Measurements from ENCODE around the gene STK11.

The STK11 gene

DNA sequence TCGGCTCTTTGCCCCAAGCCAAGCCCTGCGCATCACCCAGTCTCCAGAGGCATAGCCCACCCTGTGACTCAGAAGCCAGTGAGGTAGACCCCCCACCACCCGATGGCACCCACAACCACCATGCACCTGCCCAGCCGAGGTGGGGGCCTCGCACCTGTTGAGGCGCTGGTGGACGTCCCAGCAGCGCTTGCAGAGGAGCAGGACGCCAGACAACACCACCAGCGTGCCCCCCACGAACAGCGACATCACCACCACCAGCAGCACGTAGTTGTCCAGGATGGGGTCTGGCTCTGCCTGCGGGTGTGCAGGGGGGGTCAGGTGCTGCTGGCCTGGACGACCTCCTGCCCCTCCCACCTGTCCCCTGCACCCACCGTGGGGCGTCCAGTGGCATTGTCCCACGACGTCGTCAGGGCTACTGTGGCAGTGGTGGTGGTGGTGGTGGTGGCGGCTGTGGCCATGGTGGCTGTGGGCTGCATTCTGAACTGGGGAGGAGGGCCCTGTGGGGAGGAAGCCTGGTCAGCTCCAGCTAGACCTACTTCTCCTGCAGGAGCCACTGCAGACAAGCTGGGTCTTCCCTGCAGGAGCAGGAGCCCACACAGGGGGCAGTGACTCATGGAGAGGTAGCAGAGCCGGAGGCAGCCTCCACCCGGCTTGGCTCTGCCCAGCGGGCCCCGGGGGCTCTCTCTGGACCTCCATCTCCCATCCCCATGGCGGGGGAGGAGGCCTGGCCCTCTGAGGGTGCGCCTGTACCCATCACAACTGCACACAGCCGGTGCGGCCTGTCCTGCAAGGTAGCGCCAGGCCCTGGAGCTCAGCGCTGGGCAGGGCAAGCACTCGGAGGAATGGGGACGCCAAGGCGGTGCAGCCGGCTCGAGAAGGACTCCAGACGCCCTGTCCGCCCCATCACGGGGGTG is 30.3 kb downstream of the STK11 start:
- in situ Hi-C loops (cut with MboI; ENCODE audit: low sequenced_read_pairs), result no loop called here

DNA sequence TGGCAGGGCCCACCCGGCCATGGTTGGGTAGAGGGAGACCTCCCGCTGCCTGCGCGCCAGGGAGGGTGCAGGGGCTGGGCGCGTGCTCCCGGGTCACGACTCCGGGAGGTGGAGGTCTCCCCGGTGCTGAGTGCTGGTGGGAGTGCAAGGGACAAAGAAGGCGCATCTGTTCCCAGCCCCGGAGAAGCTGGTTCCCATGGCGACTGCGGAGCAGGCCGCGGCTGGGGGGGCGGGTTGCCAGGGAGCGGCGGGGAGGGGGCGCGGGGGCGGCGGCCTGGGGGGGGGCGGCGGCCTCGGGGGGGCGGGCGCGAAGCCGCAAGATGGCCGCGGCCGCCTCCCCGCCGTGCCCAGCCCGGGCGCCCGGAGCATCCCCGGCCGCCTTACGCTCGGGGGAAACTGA is 31.0 kb downstream of the STK11 start:
- in situ Hi-C loops (cut with MboI; ENCODE audit: low sequenced_read_pairs), result no loop called here

DNA sequence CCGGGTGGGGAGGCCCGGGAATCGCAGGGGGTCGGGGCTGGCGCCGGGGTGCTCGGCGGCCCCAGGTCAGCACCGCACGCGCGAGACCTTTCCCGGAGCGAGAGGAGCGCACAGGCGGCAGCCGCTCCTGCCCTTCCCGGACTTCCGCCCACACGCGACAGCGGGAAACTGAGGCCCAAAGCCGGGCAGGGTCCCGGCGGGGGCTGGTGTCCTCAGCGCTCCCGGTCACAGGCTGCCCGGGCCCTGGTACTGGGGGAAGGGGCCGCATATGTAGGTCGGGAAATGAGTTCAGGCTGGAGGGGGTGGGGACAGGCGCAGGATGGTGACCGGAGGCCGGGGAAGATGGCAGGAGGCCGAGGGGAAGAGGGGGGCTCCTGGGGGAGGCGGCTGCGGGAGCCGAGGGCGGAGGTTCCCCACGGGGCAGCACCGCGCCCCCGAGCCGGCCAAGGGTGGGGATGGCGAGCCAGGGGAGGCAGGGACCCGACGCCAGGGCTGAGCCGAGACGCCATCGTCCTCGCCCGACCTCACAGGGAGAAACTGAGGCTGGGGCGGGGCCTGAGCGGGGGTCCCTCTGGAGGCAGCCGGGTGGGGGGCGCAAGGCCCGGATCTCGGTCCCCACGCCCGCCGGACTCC is 31.6 kb downstream of the STK11 start:
- in situ Hi-C loops (cut with MboI; ENCODE audit: low sequenced_read_pairs), result no loop called here

DNA sequence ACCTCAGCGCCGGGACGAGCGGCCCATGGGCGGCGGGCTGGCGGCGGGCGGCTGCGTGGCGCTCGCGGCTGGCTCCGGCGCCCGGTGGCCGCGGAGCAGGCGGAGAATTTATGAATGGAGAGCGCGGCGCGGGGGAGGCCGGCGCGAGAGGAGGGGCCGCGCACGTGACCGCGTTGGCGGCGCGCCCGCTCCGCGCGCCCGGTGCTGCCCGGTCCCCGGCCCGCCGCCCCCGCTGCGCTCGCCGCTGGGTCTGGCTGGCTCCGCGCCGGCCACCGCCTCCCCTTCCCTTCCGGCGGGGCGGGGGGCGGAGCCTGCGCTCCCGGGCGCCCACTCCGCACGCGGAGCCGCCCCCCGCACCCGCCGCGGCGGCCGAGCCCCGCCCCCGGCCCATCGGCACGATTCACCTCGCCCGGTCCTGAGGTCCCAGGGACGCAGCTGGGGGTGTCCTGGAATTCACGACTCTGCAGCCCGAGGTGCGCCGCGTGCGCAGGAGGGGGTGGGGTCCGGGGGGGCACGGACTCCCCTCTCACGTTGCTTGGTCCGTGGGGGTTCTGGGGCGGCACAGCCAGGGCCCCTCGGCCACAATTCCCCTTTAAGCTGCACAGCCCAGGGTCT is 32.3 kb downstream of the STK11 start, which contains the start of gene CBARP:
Gene CBARP, minus strand, starts transcription at position 252 of the 615 bp plus-strand sequence. CDS start 1,905 bp downstream, outside the sequence.
- in situ Hi-C loops (cut with MboI; ENCODE audit: low sequenced_read_pairs), result no loop called here

DNA sequence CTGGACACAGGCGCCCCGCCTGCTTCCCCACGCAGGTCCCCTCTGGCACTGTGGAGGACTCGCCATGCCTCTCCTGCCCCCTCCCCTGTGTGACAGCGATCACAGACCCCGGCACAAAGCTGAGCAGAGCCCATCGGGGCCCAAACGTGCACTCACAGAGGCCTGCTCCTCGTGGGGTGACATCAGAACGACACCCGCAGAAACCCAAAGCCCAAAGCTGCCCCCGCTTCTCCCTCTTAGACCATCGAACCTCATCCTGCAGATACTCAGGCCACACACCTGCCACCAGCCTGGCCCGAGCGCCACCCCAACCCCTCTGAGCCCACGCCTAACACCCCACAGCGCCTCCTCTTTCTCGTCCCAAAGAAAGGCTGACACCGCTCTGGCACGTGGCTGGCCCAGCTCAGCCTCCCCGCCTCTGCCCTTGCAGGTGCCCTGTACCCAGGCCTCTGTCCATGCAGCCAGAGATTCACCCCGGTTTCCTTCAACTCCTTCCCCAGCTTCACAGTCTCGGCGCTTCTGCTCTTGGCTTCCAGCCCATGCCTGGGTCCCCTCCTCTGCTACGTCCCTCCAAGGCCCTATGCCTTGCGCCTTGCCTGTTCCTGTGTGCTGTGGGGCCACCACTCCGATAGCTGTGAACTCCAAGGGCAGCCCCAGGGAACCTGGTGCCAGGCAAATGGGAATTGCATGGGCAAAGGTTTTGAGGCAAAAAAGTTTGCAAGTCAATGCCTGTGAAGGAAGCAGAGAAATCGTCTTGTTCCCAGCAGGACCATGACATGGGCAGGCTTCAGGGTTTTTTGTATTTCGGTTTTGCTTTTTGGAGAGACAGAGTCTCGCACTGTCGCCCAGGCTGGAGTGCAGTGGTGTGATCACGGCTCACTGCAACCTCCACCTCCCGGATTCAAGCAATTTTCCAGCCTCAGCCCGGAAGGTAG is 33.1 kb downstream of the STK11 start:
- in situ Hi-C loops (cut with MboI; ENCODE audit: low sequenced_read_pairs), result no loop called here

DNA sequence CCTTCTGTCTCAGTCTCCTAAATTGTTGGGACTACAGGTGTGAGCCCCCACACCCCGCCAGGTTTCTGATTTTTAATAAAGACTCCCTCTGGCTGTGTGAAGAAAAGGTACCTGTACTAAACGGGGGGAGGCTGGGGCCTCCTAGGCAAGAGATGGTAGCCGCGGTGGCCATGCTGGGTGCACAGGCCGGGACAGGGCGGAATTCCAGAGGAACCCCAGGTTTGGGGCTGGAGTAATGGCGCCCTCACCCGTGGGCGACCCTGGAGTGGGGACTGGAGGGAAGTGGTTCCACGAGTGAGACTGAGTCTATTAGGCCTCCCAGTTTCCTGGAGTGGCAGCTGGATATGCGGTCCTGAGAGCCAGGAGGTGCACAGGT is 33.8 kb downstream of the STK11 start:
- in situ Hi-C loops (cut with MboI; ENCODE audit: low sequenced_read_pairs), result no loop called here

DNA sequence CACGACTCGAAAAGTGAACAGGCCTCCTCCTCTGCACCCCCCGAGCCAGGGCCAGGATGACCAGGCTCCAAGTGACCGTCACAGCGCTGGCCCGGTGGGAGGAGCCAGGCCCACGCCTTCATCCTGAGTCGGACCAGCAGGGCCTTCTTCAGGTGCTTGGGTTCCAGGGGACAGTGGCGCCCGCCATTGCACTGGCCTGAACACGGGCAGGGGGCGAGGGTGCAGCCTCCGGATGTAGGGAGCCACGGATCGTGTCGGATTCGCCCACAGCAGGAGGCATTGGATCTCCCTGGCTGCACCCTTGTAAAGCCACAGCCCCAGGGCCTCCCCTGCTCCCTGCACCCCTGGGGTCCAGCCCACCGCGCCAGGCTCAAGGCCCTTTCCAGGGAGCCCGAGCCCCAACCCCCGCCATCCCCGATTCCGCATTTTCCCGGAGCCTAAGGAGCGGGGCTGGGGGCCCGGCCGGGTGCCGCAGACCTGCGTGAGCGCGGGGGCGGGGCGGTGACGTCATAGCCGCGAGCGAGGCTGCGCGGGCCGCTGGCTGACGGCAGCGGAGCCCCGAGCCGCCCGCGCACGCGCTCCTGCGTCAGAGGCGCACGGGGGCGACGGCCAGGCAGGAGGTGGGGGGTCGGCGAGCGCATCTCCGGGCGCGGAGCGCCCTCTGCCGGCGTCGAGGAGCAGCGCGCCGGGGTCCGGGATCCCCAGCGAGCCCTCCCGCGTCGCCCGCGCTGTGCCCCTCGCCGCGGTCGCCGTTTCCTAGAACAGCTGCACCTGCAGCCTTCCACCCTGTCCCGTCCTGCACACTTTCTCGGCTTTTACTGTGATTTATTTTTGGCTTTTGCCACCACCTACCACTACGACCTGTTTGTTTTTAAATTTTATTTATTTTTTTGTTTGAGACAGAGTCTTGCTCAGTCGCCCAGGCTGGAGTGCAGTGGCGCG is 34.5 kb downstream of the STK11 start:
- in situ Hi-C loops (cut with MboI; ENCODE audit: low sequenced_read_pairs), result loop anchor here (10.0 kb wide), 1 partner anchor 315 kb away; the partner anchor contains the start of gene ARID3A

DNA sequence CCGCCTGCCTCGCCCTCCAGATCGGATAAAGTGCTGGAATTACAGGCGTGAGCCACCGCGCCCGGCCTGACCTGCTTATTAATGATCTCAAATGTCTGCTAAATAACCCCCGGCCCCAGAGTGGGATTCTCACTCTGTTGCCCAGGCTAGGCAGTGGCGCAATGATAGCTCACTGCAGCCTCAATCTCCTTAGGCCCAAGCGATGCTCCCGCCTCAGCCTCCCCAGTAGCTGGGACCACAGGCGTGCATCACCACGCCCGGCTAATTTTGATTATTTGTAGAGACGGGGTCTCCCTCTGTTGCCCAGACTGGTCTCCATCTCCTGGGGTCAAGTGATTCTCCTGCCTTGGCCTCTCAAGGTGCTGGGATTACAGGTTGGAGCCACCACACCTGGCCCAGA is 35.3 kb downstream of the STK11 start:
- in situ Hi-C loops (cut with MboI; ENCODE audit: low sequenced_read_pairs), result loop anchor here (10.0 kb wide), 1 partner anchor 316 kb away; the partner anchor contains the start of gene ARID3A

DNA sequence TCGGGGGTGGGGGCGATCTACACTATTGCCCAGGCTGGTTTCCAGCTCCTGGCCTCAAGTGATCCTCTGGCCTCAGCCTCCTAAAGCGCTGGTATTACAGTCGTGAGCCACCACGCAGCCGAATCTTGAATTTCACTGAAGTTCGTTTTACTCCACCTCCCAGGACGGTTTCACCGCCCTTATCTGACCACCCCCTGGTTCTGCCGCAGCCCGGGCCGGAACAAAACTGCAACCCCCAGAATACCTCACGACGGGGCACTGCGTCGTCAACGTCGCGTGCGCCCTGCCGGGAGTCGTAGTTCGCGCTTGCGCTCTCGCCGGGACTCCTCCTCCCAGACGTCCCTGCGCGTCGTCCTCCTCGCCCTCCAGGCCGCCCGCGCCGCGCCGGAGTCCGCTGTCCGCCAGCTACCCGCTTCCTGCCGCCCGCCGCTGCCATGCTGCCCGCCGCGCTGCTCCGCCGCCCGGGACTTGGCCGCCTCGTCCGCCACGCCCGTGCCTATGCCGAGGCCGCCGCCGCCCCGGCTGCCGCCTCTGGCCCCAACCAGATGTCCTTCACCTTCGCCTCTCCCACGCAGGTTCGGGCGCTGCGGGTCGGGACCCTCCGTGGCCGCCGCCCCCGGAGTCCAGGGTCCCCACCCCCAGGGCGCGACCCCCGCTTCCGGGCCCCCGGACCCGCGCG is 36.0 kb downstream of the STK11 start, which contains the start of gene ATP5F1D:
Gene ATP5F1D, plus strand, starts transcription at position 335 of the 679 bp plus-strand sequence. Its CDS starts 100 bp downstream, at position 435.
- in situ Hi-C loops (cut with MboI; ENCODE audit: low sequenced_read_pairs), result loop anchor here (10.0 kb wide), 1 partner anchor 317 kb away; the partner anchor contains the start of gene ARID3A

DNA sequence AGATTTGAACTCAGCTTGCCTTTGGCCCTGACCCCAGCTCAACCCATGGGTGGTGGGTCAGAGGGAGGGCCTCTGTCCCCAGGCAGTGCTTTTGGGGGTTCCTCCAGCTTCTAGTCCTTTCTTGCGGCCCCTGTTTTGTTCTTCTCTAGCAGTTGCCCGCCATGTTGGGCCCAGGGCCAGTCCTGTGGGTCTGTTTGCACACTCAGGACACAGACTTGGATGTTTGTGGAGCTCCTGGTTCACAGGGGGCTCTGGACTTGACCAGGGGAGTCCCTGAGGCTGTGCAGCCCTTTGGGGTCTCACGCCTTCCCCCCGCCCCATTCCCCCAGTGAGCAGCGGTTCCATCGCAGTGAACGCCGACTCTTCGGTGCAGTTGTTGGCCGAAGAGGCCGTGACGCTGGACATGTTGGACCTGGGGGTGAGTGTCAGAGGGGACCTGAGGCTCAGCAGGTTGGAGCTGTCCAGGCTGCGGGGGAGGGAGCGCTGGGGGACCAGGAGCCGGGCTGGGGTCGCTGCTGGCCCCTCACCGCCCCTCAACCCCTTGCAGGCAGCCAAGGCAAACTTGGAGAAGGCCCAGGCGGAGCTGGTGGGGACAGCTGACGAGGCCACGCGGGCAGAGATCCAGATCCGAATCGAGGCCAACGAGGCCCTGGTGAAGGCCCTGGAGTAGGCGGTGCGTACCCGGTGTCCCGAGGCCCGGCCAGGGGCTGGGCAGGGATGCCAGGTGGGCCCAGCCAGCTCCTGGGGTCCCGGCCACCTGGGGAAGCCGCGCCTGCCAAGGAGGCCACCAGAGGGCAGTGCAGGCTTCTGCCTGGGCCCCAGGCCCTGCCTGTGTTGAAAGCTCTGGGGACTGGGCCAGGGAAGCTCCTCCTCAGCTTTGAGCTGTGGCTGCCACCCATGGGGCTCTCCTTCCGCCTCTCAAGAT is 38.5 kb downstream of the STK11 start:
- in situ Hi-C loops (cut with MboI; ENCODE audit: low sequenced_read_pairs), result loop anchor here (10.0 kb wide), 1 partner anchor 319 kb away; the partner anchor contains the start of gene ARID3A

DNA sequence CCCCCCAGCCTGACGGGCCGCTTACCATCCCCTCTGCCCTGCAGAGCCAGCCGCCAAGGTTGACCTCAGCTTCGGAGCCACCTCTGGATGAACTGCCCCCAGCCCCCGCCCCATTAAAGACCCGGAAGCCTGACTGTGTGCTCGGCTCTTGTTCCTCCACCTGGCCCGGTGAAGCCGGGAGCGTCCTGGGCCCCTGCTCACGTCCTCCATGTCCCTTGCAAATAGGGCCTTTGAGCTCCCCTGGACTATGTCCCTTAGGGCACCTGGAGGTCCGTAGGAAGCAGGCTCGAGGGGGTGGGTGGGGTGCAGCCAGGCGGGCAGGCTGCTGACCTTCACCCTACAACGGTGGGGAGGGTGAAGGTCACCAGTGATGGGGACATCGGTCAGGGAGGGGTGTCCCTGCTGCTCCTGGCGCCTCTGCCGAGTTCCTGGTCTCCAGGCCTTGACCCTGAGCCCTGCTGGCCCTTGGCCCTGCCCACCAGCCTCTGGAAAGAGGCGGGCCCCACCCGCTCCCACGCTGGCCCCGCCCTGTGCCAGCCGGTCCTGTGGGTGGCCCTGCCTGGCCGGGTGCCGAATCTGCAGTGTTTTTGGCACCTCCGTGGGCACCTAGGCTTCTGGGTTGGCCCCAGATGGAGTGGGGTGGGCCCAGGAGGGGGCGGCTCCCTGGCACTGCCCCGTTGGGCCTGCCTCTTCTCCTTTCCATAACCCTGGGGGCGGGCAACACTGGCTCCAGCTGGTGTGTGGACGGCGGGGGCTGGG is 39.3 kb downstream of the STK11 start:
- in situ Hi-C loops (cut with MboI; ENCODE audit: low sequenced_read_pairs), result loop anchor here (10.0 kb wide), 1 partner anchor 320 kb away; the partner anchor contains the start of gene ARID3A

DNA sequence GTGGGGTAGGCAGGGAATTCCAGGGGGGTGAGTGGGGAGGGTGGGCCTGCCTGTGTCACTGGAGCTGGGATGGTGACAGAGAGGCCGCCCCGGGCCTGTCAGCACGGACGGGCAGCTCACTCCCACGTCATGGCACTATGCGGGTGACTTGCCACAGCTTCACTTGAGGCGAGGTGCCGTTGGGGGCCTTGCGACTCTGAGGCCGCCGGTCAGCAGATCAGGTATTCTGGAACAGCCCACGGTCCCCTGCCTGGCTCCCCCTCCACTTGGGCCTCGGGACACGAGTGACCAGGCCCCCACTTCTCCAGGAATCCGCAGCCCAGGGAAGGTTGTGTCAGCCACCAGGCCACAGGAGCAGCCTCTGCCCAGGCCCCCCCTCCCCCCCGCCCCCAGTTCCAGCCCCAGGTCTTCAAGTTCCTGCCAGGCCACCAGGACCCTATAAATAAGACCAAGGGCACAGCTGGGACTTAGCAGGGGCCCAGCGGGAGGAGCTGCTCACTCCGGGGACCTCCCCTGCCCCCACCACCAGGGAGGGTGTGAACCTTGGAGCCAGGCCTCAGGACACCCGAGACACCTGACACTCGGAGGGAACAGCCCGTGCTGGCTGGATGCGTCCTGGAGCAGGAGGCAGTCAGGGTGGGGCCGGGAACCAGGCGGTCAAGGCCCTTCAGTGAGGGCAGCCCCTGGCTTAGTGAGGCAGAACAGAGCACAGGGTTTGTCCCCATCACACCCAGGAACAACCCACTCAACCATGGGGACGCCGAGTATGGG is 40.1 kb downstream of the STK11 start:
- in situ Hi-C loops (cut with MboI; ENCODE audit: low sequenced_read_pairs), result loop anchor here (10.0 kb wide), 1 partner anchor 321 kb away; the partner anchor contains the start of gene ARID3A

DNA sequence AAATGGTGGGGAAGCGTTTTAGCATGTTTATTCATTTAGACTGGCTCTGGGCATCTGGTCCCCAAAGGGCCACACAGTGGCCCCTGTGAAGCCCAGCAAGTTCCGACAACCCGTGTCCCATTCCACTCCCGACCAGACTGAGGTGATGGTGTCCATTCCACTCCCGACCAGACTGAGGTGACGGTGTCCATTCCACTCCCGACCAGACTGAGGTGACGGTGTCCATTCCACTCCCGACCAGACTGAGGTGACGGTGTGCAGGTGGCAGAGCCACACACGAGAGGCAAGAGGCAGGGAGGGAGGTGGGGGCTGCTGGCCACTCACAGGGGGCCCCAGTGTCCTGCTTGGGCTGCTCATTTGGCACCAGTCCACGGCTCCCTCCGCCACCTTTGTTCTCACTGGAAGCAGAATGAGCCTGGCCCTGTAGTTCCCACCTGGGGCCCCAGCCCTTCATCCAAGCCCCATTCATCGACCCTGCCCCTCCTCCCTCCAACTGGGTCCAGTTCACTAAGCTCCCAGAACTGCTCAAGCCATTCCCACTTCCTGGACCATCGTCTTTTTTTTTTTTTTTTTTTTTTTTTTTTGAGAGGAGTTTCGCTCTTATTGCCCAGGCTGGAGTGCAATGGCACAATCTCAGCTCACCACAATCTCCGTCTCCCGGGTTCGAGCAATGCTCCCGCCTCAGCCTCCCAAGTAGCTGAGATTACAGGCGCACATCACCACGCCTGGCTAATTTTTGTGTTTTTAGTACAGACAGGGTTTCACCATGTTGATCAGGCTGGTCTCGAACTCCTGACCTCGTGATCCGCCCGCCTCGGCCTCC is 40.9 kb downstream of the STK11 start:
- in situ Hi-C loops (cut with MboI; ENCODE audit: low sequenced_read_pairs), result loop anchor here (10.0 kb wide), 1 partner anchor 322 kb away; the partner anchor contains the start of gene ARID3A

DNA sequence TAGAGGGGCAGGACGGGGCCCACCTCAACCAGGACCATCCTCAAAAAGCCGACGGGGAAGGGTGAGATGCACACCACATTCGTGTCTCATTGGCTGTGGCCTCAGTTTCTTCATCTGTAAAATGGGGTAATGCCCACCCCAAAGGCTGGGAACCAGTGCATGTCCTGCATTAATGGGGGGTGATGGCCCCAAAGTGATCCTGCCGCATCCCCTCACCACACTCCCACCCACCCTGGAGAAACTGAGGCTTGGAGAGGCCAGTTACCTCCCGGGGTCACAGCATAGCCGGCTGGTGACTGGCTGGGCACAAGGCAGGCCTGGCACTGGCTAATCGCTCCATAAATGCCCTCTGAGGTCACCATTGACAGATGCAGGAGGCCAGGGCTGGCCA is 42.2 kb downstream of the STK11 start:
- in situ Hi-C loops (cut with MboI; ENCODE audit: low sequenced_read_pairs), result loop anchor here (10.0 kb wide), 1 partner anchor 323 kb away; the partner anchor contains the start of gene ARID3A
